NCI-H2107 treated with DMSO at 0.1 percent for 48 hours (cell line): ENCODE measurements around the gene COL15A1.

Experiments
- DNase-seq: peaks from one replicate; lab custom pipeline; 2025; ENCODE audit not compliant: unreplicated experiment; lab: John Stamatoyannopoulos, UW

The COL15A1 gene

DNA sequence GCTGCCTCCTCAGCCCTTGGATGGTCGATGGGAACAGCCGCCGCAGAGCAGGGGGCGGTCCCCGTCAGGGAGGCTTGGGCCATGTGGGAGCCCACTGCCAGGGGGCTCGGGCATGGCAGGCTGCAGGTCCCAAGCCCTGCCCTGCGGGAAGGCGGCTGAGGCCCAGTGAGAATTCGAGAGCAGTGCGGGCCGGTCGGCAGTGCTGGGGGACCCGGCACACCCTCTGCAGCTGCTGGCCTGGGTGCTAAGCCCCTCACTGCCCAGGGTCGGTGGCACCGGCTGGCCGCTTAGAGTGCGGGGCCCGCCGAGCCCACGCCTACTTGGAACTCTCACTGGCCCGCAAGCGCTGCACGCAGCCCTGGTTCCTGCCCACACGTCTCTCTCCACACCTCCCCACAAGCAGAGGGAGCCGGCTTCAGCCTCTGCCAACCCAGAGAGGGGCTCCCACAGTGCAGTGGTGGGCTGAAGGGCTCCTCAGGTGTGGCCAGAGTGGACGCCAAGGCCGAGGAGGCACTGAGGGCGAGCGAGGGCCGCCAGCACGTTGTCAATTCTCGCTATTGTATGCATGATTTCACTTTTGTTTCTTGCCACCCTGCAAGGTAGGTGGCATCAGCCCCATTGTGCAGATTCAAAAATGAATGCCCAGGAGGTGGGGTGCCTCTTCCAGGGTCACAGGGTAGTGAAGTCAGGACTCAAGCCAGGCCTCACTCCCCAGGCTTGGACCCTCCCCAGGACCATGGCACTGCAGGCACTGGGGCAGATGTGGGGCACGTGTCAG is 48.6 kb downstream of the COL15A1 start:
- no peak for DNase-seq

DNA sequence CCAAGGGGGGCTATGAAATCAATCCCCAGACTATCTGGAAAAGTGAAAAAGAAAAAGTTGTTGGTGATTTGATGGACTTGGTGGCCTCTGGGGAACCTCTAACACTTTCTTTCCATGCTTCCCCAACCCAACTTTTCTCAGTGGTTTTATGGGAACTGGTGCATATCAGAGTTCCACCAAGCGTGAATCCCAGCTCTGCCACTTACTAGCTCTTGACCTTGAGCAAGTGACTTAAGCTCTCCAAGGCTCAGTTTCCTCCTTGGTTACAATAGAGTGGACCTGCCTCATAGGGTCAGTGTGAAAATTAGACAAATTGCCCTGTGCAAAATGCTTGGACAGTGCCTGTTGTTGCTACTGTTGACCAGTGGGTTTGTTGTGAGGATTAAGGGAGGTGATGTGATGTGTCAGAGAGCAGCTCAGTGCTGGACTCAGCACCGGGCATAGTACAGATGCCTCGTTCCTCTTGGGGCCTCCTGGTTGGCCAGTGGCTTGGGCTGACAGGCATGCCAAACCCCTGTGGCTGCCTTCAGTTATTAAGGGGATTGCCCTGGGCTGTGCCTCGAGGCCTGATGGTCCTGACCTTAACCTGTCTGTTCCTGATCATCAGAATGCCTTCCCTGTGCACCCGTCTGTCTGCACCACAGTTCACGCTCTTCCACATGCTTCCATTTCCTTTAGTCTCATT is 49.3 kb downstream of the COL15A1 start:
- DNase-seq = no peak

DNA sequence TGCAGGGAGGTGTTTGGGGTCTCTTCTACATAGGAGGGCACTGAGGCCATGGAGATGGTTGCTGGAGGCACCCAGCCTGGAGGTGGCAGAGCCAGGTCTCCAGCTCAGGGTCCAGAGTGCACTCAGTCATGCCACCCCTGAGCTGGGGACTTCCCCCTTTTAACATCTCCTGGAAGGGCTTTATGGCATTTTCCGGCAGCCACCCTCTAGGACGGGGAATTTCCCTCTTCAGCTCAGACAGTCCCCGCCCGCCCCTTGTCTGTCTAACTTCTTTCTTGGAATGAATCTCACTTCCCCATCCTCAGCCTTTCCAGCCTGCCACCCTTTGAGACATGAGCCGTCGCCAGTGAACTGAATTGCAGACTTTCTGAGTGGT is 49.9 kb downstream of the COL15A1 start:
- DNase-seq = no peak

DNA sequence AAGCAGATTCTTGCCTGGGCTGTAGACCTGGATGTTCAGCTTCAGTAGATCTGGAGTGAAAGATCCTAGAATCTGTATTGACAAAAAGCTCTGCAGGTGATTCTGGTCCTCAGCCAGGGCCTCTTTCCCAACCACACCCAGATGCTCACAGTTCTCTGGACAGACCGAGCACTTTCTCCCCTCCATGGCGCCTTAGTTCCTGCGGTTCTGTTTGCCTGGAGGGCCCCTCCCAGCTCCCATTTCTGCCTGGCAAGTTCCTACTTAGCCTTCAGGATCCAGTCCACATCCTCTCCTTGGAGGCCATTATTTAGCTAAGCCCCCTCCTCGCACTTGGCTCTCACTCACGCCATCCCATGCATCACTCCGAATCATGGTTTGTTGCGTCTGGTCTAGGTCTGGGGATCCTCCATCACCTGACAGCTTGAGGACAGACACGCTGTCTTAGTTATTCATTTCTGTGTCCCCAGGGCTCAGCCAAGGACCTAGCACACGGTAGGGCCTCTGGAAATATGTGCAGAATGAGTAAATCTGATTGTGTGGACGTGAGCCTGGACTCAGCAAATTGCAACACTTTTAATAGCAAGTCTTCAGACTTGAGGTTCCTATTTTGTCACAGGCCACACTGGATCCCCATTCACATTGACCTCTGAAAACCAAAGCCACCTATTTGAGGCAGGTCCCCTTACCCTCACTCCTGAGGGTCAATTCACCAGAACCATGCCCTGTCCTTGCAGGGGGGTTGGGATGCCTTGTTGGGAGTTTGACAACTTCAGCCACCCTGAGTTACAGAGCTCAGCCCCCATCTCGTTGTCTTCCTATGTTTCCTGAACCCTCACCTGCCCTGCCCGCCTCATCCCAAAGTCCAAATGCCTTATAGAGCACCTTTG is 50.7 kb downstream of the COL15A1 start:
- DNase-seq = no peak

DNA sequence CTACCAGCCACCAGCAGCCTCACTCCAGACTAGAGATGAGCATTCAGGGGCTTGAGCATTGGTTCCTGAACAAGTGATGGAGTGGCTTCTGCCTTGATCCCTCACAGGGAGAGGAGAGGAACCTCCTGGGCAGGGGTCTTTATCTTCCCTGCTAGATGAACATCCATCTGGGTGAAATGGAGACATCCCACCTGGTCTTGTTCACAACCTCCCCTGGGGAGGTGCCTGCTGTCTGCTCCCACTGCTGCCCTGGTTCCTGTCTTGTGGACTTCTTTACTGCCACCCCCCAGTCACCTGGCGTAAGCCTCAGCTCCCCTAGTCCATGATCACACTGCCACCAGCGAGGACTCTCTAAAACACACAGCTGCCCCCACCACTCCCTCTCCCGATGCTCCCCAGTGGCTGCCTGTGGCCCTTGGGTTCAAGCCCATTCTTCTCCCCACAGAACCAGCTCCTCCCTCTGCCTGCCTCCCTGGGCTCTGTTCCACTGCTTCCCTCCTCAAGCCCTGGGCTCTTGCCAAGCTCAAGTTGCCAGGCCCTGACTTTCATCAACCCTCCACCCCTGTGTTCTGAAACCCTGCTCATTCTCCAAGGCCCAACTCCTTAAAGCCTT is 51.5 kb downstream of the COL15A1 start:
- DNase-seq = no peak

DNA sequence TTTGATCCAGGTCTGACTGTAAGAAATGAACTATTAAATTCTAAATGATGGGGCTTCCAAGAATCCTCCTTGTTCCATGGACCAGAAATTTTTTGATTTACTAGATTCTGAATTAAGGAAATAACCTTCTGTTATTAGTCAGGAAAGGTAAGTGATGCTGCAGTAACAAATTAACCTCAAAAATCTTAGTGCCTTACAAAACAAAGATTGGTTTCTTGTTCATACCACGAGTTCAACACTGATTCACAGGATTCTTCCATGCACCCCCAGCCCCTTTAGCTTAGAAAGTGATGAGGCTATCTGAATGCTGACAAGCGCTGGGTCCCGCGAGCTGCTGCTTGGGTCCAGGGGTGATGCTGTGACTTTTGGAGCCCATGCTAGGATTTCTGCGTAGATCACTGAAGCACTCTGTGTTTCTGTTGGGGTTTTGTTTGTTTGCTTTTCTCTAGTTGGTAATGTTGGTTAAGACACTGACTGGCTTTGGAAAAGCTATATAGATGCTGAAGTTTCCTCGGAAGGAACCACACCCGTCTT is 52.3 kb downstream of the COL15A1 start:
- DNase-seq = no peak

DNA sequence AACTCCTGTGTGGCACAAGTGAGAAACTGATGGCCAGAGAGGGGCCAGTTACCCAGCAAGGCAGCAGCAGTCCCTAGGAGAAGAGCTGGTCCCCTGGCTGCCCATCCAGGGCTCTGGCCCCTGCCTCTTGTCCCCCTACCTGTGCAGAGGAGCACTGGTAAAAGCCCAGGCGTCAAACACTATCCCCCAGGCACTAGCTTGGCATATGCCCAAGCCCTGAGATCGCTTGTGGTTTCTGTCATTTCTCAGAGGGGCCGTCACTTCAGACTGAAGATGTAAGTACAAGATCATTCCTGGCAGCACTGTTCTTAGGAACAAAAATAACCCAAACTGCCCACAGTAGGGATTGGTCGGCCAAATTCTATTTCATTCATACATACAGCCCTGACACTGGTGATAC is 53.9 kb downstream of the COL15A1 start:
- DNase-seq = no peak

DNA sequence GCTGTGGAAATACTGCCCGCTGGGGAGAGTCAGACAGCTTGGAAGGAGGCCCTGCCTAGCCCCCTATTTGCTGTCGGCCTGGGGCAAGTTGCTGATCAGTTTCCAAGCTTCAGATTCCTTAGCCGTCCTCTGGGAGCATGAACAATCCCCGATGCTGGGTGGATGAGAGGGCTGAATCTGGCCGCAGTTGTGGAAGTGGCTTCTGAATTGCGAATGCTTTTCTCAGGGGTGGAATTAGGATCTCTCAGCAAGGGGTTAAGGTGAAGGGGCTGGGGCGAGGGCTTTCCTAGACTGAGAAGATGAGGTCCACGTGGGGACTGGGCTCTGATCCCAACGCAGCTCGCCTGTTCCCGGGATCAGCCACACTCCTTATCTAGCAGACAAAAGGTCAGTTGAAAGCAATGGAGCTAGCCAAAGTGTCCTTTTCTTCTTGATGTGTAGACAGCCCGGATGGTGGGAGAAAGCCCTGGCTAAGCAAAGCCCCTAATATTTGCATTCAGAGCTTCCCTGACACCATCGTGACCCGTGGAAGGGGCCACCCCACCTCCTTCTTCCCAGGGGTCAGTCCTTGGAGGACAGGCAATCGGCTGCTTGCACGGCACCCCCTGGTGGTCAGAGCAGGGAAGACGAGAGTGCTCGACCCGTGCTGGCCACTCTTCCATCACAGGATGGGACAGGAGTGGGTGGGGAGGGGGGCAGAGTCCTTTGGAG is 54.9 kb downstream of the COL15A1 start:
- DNase-seq = no peak

DNA sequence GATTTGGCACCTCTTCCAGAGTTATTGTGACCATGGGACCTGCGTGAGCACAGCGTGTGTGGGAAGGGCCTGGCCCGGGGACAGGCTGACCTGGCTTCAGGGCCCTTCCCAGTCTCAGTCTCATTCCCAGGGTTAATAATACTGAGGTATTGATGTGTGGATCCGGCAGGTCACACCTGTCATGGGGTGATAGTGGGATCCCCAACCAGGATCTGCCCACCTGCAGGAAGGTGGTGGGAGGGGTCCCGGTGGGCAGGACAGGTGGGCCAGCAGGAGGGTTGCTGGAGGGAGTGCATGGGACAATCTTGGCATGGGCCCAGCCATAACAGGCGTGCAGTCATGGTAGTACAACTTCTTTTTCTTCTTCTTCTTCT is 55.4 kb downstream of the COL15A1 start:
- DNase-seq = no peak

DNA sequence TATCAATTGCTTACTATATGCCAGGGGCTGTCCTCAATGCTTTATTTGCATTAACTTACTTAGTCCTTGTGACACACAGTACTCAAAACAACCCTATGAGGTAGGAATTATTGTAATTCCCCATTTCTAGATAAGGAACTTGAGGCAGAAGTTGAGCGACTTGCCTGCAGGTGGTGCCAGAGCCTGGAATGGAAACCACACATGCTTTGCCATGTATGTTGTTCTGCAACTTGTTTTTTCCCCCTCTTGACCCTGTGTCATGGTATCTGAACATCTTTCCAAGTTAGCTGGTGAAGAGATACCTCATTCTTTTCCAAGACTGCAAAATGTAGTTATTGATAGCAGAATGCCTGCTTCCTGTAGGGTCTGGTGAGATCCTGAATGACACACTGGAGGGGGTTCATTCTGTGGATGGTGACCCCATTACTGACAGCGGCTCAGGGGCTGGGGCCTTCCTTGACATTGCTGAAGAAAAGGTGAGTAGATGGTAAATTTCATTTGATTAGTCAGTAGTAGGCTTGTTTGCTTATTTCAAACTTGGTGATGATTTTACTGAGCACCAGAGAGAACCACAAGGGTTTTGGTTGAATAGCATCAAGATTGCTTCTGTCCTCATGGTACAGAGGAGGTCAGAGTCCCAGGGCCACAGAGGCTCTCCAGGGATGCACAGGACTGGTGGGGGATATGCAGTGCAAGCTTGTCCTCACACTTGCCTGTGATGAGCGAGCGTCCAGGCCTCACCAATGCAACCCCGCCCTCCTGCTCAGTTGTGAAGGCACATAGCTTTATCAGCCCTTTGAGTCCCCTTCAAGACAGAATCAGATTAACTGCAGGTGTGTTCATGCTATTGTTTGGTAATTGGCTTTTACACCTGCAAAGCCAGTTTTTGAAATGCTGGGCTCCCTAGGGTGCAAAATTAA is 57.0 kb downstream of the COL15A1 start:
- peak; percentile 39 for DNase-seq

DNA sequence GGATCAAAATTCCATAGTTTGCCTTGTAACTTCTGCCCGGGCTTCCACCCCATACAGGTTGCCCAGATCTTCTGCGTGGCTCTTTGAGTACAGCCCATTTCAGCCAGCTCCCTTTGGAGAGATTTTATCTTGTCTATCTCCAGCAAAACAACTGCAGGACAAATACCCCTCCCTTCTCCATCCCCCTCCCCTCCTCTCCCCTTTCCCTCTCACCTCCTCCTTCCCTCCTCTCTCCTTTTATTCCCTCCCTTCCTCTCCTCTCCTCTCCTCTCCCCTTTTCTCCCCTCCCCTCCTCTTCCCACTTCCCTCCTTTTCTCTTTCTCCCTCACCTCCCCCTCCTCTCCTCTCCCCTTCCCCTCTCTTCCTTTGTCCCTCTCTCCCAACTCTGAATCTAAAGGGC is 58.2 kb downstream of the COL15A1 start:
- DNase-seq = no peak

DNA sequence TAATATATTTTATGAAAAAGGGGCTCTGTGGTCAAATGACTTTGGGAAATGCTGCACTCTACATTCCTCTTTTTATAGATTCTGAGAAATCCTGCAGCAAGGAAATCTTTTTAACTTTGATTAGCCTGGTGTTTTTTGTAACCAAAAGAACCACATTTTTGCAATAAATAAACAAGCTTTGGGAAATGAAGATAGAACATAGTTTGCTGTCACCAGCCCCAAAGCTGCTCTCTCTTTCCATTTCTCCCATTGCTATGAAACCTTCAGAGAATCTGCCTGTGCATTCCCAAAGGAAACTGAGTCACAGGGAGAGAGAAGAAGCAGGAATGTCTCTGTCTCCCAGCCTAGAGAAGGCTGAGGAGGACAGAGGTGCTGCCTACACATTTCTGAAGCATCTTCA is 59.0 kb downstream of the COL15A1 start:
- no peak for DNase-seq

DNA sequence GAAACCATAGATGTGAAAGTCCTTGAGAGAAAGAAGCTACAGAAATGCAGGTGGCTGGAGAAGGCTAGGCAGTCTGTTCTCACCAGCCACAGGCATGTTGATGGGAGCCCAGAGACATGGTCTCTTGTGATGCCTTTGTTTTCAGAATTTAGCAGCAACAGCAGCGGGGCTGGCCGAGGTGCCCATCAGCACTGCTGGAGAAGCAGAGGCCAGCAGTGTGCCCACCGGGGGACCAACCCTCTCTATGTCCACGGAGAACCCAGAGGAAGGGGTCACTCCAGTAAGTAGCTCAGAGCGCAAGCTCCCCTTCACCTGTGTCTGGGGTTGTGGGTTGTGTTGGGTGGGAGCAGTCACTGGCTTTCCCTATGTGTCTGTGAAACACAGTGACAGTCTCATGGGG is 59.6 kb downstream of the COL15A1 start:
- no peak for DNase-seq

DNA sequence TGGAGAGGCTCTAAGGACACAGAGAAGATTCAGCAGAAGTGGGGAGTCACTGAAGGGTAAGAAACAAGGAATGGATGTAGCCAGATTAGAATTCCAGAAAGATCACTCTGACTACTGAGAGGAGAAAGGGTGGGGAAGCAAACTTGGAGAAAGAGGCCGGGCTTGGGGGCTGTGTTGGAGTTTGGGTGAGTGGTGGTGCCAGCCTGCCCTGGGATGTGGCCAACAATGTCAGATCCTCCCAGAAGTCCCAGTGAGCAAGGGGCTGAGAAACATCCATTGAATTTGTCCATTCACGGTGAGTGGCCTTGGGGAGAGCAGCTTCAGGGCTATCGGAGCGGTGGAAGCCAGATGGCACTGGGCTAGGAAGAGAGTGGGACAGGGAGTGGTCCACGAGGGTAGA is 60.4 kb downstream of the COL15A1 start:
- no peak for DNase-seq

DNA sequence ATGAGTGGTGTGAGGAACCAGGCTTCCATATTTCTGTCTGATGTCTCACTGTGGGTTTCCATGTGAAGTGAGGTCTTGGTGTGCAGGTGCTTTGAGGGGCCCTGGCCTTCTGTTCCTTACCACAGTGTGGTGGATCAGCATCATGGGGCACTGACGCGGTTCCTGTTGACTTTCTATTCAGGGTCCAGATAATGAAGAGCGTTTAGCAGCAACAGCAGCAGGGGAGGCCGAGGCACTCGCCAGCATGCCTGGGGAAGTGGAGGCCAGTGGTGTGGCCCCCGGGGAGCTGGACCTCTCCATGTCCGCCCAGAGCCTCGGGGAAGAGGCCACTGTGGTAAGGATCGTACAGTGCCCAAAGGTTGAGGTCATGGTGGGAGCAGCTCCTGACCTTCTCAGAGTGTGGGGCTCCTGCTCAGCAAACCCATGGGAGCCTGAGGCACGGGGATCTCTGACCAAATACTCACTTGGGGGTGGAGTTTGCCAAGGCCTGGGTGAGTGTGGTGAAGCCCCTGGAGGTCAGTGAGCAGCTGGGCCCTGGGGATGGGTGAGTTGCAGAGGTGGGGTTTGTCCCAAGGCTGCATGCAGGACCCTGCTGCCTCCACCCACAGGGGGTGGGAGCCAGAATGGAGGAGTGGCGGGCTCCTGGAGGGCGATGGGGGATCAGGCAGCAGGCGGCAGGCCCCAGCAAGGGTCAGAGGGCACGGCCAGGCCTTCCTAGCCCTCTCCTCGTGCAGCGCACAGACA is 61.2 kb downstream of the COL15A1 start:
- DNase-seq = no peak

DNA sequence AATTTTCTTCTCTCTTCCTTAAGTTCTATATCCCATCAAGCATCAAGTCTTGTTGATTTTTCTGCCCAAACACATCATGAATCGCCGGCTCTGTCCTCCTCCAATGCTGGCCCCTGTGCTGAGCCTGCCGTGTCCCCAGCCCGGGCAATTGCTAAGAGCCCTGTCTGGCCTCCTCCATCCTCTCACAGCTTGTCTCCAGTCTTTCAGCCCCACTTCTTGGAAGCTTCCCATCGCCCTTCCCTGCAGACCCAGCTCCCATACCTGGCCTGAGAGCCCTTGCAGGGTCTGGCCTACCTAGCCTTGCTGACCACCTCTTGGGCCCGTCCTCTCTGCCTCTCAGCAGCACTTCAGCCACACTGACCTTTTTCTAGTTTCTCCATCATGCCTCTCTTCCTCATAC is 61.9 kb downstream of the COL15A1 start:
- no peak for DNase-seq

DNA sequence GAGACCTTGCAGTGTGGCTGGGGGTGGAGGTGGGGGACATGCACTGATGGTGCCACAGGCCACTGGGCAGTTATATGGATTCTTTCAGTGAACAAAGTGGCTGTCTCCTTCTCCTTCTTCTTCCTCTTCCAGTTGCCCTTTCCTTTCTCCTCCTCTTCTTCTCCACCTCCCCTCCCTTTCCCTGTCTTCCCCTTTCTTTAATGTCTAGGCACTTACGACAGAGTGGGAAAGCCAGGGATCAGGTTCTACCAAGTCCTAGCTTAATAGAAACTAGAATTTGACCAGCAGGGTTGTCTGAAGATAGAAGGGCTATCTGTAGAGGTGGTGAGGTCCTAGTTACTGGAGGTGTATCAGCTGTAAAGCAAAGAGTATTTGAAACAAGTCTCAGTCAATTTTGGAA is 62.8 kb downstream of the COL15A1 start:
- DNase-seq = no peak

DNA sequence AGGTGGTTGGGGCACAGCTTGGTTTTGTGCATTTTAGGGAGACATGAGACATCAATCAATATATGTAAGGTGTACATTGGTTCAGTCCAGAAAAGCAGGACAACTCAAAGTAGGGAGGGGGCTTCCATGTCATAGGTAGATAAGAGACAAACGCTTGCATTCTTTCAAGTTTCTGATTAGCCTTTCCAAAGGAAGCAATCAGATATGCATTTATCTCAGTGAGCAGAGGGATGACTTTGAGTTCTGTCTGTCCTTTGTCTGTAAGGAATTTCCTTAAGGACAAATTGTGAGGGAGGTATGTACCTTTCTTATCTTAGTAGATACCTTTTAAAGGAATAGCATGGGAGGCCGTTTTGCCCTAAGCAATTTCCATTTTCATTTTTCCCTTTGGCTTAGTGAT is 63.3 kb downstream of the COL15A1 start:
- DNase-seq = no peak

DNA sequence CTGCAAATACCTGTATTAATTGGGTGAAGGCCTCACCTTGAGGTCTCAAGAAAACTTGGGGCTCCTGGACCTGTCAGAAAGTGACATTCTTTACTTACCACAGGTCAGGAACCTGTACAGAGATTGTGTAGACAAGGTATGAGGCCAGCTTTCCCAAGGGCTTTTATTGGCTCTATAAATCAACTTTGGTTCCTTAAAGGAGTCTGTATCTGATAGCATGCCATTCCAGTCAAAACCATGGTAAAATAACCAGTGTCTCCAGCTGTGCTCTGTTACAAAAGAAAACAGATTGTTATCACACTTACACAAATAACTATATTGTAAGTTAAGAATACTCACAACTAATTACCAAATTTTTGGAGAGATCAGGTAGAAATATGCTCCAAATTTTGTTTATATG is 64.5 kb downstream of the COL15A1 start:
- no peak for DNase-seq
